Endometrium (tissue), 2 donors: ENCODE measurements around the gene SCGB1A1.
A peak's percentile ranks its signal among the peaks of the same experiment; 100 is the strongest.
"Not testable (repeated sequence)": the region's sequence is repeated elsewhere in the genome, so short reads cannot be mapped to it uniquely, and the experiment has no call there.

Experiments used
- FAIRE-seq: peaks from 2 replicates; lab custom pipeline; 2012; peaks lifted over from hg19 to GRCh38; lab: Jason Lieb, UNC
- donor health status: control.
- donor health status: control.

SCGB1A1 gene, protein sequence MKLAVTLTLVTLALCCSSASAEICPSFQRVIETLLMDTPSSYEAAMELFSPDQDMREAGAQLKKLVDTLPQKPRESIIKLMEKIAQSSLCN

DNA sequence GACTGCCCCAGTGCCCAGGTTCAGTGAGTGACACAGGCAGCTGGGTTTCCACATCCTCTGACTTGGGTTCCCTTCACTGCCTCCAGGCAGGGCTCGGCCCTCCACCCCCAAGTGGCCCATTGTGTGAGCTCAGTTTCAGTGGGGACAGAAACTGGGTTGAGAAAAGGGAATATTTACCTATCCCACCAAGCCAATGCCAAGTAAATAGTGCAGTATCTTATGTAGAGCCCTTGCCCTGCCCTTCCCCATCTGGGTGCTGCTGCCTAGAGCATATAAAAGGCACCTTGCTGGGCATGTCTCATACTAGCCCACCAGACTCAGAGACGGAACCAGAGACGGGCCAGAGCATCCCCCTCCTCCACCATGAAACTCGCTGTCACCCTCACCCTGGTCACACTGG, at the start of gene SCGB1A1:
TSS of gene SCGB1A1 (plus strand) at position 301 of the 400 bp plus-strand sequence. CDS start at position 364, 63 bp downstream.
- no peak for FAIRE-seq

DNA sequence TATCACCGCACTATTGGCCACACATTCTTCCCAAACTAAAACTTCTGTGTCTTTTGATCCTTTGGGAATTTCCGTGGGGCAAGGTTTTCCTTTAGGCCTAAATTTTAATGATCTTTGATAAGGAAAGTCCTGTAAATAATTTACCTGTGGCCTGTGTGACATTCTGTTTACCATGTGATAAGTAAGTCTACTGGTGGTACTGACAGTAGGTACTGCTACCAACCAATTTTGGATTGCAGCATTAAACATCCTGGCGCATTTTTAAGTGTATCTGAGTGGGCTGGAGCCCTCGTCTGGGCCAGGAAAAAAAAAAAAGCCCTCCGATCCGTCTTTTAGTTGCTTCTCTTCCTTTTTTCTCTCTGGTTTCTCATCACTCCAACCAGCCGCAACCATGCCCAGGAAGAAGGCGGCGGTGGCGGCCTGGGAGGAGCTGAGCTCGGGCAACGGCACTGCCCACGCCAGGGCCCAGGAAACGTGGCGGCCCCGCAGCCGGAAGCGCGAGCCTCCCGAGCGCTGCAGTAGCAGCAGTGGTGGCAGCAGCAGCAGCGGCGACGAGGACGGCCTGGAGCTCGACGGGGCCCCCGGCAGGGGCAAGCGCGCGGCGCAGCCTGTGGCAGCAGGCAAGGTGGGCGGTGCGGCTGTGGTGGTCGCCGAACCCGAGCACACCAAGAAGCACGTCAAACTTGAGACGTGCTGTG, 47.9 kb upstream of the SCGB1A1 start:
- FAIRE-seq: no peak

DNA sequence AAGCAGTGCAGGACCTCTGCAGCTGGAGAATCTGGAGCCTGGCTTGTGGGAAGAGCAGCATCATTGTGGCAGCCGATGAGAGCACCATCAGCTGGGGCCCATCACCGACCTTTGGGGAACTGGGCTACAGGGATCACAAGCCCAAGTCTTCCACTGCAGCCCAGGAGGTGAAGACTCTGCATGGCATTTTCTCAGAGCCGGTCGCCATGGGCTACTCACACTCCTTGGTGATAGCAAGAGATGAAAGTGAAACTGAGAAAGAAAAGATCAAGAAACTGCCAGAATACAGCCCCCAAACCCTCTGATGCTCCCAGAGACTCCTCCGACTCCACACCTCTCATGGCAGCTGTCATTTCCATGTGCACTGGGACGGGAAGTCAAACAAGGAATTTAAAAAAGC, 46.0 kb upstream of the SCGB1A1 start:
- FAIRE-seq: no peak

DNA sequence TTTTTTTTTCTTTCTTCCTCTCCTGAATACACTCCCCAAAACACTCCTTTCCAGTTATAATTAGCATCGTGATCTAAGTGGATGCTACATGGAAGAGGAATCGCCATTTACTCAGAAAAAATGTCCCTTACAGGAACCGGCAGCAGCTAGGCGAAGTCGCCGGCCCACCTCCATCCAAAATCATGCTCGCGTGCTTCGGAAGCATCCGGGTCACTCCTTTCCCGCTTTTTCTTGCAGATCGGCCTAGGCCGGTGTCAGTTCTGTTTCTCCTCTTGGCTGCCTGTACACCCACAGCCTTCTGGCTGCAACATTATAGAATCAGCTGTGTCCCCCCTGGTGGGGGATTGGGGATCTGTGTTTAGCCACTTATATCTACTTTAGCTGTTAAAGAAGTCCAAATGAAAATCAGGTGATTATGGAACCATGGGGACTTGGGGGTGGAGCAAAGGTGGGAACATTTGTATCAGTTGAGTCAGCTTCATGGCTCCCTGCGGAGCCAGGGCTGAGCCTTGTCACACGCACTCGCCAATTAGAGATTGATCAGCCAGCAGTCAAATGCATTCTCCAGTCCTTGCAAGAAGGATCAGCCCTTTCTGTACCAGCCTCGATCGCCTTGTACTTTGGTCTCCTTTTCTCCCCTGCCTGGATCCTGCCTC, 45.2 kb upstream of the SCGB1A1 start:
- FAIRE-seq: no peak

DNA sequence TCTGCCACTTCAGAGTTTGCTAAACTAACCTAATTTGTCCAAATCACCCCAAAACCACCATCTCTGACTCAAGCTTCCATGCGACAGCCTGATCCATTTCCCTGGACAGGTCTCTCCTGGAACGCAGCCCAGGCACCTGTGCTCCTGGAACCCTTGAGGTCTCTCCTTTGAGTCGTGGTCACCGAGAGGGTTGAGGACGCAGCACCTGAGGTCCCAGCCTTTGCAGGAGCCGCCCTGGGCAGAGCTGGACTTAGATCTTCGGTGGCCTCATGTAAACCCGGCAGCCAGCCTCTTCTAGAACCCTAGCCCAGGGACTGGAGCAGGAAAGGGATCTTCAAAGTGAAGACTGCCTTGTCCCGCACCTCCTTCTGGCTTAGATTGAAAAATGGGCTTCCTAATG, 44.0 kb upstream of the SCGB1A1 start:
- no peak for FAIRE-seq

DNA sequence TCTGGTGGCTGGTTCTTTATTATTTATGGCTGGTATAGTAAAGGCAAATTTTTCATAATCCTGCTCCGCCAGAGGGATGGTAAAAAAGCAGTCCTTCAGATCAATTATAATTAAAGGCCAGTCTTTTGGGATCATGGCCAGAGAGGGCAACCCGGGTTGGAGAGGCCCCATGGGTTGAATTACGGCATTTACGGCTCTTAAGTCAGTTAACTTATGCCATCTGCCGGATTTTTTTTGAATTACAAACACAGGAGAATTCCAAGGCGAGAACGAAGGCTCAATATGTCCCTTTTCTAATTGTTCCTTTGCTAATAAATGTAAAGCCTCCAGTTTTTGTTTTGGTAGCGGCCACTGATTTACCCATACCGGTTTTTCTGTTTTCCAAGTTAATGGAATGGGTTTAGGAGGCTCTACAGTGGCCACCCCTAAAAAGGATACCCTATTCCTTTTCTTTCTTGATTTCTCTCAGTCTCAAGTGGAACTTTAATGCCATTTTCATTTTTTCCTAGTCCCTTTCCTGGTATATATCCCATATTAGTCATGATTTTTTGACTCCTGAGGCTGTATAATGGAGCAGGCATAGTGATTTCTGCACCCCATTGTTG, 40.3 kb upstream of the SCGB1A1 start:
- not testable (repeated sequence) for FAIRE-seq

DNA sequence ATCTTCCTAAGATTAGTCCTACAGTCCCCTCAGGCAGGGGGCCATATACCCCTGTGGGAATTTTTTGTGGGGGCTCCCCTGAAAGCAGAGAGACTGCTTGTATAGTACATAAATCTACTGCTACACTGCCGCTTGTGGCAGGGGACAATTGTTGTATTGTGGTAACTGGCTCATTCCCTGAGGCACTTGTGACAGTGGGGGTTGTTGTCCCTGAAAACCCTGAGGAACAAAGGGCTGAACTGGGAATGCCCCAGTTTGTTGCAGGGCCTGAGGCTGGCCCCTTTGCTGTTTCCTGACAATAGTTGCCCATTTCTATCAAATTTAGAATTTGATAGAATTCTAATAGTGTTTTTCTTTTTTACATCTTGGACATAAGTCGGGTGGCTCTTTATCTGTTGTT, 39.2 kb upstream of the SCGB1A1 start:
- not testable (repeated sequence) for FAIRE-seq

DNA sequence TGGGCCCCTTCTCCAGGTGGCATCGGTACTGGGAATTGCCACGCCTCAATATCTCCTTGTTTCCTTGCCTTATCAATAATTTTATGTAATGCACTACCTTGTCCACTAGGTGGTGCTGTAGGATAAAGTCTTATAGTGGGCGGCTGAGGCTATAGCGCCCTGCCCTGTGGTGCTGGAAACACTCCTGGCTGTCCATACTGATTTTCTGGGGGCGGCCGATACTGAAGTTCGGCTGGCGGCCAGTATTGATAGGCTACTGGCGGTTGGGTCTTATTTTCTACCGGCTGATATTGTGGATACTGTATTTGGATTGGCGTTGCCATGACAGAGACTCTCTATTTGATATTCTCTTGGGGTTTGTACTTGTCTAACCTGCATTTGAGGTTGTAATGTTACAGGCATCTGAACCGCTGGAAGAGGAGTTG, 38.0 kb upstream of the SCGB1A1 start:
- not testable (repeated sequence) for FAIRE-seq

DNA sequence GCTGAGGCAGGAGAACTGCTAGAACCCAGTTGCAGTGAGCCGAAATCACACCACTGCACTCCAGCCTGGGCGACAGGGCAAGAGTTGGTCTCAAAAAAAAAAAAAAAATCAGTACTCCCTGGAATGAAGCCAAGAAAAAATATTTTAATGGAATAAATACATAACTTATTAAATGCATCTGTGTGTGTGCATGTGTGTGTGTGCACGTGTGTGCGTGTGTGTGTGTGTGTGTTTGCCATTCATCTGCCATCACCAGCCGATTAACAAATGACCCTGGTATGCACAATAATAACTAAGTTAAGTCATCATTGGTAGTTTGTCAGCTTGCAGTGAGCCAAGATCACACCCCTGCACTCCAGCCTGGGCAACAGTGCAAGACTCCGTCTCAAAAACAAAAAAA, 35.0 kb upstream of the SCGB1A1 start:
- no peak for FAIRE-seq

DNA sequence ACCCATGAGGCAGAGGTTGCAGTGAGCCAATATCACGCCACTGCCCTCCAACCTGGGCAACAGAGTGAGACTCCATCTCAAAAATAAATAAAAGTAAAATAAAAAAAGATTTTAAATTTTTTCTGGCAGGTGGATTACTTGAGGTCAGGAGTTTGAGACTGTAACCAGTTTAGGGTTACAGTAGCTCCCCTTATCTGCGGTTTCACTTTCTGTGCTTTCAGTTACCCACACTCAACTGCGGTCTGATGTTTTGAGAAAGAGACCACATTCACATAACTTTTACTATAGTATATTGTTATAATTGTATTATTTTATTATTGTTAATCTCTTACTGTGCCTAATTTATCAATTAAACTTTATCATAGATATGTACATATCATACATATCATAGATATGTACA, 32.8 kb upstream of the SCGB1A1 start:
- FAIRE-seq: not testable (repeated sequence)

DNA sequence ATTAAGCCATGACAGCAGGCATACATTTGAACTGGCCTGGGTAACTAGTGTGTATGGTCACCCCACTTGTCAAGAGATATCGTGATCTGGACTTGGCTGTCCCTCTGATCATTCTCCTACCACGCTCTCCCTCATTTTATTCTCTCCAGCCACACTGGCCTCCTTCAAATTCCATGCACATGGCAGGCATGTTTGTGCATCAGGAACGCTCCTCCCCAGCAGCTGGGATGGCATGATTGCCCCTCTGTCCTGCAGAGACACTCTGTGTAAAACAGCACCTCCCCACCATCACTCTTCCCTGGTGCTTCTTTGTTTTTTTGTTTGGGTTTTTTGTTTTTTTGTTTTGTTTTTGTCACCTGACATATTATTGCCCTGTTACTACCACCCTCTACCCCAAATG, 31.5 kb upstream of the SCGB1A1 start:
- FAIRE-seq: no peak

DNA sequence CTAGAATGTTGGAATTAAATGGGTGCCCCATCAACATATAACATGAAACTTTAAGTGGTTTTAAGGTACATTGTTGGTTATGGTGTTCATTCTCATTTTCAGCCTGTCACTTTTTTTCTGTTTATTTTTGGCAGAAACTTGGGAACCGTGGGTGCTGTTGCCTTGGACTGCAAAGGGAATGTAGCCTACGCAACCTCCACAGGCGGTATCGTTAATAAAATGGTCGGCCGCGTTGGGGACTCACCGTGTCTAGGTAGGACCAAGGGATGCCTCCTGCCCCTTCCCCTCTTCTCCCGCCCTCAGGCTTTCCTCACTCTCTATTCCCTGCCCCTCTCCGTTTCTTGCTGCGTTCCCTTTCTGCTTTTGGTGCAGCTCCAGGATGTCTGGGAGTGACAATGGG, 29.8 kb upstream of the SCGB1A1 start:
- no peak for FAIRE-seq

DNA sequence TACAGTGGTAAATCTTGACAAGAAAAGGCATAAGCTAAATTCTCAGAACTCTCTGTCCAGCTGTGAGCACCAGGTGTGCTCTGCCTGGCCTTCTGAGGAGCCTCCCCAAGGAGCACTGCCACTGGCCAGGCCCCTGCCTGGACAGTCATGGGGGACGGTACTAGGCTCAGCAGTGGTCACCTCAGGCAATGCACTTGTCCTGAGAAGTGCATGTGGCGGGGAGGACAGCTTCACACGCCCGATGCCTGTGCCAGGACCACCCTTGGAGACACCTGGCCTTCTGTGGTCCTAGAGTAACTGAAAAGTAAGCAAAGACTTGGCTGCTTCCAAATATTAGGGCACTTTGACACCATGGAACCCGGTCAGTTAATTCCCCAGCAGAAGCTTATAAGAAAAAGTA, 28.6 kb upstream of the SCGB1A1 start:
- FAIRE-seq: no peak

DNA sequence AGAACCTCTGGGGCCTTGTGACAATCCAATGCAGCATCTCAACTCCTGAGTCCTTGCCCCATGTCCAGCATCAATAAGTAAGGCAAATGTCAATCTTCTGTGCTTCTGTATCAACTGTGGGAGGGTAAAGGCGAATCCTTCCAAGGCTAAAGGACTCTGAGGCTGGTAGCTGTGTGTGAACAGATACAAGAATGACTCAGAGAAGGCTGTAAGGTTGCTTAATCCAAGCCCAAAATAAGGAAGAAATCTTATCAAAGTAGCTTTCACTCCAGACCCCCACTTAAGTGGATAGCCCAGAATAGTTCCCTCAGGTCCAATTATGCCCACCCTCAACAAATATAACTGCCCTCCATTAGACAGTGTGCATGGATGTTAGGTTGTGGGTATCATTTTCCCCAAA, 28.1 kb upstream of the SCGB1A1 start:
- FAIRE-seq: no peak

DNA sequence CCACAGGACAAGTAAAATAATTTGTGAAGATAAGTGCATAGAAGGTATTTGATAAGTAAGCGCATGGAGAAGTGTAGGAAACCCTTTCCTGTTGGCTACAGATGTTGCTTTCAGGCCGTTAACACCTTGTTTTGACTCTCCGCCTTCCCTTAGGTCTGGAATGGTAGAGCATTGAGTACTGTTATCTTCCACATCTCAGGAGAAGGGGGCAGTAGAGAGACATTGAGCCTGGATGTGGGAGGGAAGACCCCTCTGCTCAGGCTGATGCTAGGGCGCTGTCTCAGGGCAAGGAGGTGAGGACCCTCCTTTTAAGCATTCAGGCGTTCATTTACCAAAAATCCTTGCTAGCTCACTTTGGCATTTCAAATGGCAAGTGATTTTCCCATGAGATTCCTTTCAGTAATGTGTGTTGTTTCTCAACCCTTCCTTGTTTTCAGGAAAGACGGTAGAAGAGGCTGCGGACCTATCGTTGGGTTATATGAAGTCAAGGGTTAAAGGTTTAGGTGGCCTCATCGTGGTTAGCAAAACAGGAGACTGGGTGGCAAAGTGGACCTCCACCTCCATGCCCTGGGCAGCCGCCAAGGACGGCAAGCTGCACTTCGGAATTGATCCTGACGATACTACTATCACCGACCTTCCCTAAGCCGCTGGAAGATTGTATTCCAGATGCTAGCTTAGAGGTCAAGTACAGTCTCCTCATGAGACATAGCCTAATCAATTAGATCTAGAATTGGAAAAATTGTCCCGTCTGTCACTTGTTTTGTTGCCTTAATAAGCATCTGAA, 27.0 kb upstream of the SCGB1A1 start:
- no peak for FAIRE-seq

DNA sequence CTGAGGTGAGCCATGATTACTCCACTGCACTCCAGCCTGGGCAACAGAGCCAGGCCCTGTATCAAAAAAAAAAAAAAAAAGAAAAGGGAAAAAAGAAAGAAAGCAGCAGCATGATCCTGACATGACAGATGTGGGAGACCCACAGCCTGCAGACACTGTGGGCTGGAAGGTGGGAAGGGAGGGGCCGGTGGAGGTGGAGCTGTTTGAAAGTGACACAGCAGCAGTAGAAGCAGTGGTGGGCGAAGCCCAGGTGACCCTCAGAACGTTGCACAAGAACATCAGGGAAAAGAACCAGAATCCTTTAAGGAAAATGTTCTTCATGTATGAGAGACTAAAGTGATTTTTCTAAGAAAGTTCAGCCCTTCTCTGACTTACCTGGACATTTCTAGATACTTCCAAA, 26.3 kb upstream of the SCGB1A1 start:
- no peak for FAIRE-seq

DNA sequence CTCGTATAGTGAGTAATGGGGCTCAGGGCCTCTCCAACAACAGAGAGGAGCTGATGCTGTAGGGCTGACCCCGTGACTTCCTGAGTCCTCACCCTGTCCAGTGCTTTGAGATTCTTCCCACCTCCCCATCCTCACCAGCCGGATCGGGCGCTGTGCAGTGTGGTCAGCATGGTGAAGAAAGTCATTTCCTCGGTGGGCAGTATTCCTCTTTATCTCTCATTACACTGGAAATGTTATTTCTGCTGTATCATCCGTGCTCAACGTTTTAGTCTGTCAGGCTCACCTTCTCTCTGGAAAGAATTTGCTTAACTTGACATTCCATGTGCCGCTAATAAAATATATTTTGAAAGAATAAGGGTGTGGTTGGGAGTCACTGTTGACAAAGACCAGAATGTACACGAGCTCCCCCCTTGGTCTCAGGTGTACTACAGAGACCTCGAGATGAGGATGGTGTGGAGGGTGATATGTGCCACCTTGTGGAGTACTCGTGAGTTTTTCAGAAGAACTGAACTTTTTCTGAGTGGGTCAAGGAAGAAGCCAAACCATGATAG, 25.7 kb upstream of the SCGB1A1 start:
- no peak for FAIRE-seq

DNA sequence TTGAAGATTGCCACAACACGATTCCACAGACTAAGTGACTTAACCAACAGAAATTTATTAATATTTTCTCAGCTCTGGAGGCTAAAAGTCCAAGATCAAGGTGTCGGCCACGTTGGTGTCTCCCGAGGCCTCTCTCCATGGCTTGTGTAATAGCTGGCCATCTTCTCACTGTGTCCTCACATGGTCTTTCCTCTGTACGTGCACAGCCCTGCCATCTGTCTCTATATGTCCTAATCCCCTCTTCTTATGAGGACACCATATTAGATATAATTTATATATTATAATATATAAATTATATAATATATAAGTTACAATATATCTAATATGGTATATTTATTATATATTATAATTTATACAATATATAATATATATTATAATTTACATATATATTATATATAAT, 25.1 kb upstream of the SCGB1A1 start:
- no peak for FAIRE-seq

DNA sequence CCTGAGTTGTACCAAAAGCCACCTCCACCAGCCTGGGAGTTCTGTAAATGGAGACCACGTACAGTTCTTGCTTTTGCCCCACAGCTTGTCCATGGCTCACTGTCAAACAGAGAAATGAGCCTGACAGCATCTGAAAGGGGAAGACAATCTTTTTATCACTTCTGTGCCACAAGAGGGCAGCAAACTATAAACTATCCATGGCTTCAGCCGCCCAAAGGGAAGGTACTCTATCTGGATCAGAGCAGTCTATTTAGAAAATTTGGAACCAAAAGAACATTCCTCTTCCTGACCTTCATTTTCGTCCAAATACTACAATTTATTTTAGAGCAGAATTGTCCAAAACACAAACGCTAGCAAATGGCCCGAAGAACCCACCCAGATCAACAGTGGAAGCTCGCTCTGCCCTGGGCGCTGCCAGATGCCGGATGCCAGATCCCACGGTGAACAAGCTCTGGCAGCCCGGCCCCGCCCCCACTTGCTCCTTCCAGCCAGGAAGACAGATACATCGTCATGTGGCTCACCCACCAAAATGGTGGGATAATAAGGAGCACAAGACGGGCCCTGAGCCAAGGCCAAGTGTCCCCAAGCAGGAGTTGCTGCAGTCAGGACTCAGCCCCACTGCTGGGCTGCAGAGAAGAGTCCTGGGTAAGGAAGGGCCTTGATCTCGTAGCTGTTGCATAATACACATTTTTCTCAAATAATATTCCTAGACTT, 23.9 kb upstream of the SCGB1A1 start:
- FAIRE-seq: peak; percentile 57

DNA sequence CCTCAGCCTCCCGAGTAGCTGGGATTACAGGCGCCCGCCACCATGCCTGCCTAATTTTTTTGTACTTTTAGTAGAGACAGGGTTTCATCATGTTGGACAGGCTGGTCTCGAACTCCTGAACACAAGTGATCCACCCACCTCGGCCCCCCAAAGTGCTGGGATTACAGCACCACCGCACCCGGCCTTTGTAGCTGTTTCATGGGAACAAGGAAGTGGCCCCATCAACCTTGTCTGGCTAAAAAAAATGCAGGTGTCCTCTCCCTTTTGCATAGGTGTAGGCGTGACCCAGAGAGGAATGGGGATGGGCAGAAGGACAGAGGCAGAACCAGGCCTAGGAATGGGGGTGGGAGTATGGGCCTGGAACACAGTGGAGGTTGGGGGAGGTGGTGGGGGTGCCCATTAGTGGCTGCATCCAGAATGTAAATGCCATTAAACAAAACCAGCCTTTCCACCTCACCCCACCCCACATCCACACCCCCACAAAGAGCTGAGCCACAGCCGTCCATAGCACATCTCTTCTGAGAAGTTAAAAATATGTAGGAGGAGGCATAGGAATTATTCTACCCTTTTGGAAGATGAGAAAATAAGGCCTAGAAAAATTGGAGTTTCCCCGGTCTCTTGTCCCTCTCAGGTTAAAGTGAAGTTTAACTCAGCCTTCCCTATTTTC, 22.8 kb upstream of the SCGB1A1 start:
- FAIRE-seq: no peak
